ENCODE results near the gene IL18R1. TPM values are rescaled to one million over a fixed set of nuclear protein-coding genes. Genes with fewer than 3 reads are reported as not detected.

Gene IL18R1
- 10 to 100 TPM in 1 of 2 experiments, 1 to 10 TPM in 1; 9.5 to 11.0 TPM for total RNA-seq
- 10 to 100 TPM; 12.4 to 18.4 TPM for polyA plus RNA-seq

DNA sequence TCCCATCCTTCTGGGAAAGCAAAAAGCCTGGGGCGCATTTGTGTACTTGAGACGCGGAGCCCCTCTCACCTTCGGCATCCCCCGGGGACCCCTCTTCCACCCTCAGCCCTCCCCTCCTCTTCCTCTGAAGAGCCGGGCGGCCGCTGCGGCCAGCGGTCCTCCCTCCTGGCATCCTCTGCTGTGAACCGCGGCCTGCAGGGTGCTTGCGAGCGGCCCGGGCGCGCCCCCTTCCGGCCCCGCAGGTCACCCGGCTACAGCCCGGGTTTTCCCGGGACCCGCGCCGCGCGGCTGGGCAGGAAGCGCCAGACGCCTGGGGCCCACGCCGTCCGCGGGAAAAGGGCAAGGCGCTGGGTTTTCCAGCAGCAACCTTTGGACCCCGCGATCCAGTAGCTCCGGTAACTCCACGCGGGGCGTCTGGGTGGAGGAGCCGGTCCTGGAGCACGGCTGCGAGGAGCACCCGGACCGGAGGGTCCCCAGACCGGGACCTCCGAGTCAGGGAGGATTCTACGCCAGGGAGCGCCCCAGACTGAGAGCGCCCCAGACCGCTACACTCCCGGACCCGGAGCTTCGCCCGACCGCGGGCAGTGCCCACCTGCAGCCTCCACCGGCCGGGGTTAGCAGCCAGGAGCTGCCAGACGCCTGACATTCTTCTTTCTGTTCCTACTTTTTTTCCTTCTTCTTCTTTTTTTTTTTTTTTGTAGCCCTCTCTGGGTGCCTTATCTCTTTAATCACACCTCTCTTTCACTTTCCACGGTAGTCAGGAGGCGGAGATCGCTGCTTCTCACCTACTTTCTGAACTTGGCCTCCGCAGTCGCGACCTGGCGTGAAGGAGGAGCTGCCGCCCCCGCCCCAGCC lies at the start of gene IL18R1:
Gene IL18R1, plus strand, starts transcription at position 271 of the 855 bp plus-strand sequence. CDS start 6,865 bp downstream, outside the sequence.
- intact Hi-C loops (cut with micrococcal nuclease): loop anchor here (1.0 to 10.0 kb wide), 8 partner anchors 12 to 653 kb away; no protein-coding TSS in a partner anchor
- ChIA-PET CTCF (ENCODE audit: partially characterized antibody) (interaction anchor here (0.7 to 6.3 kb wide), 24 partner anchors 10 to 341 kb away, joined by 3 to 71 read pairs (median 4); no protein-coding TSS in a partner anchor), POLR2A (ENCODE audit: partially characterized antibody) (interaction anchor here (0.6 to 4.7 kb wide), 9 partner anchors 12 to 1754 kb away, joined by 3 to 27 read pairs (median 3); partner anchors contain the start of gene IL18RAP)
- peak within 1 kb of the TSS; percentile 85 for H3K27ac ChIP-seq (ENCODE audit: low read depth, low read length)
- H3K36me3 ChIP-seq (ENCODE audit: insufficient read depth, low read length): no peaks in the 10 kb centered on the region
- peak; percentile 63 to 72 (median 67) for DNase-seq
- no peaks in the 10 kb centered on the region for H3K27me3 Mint-ChIP-seq
- H3K4me1 ChIP-seq (ENCODE audit: insufficient read depth, low read length): peaks cover 46% of the 10 kb centered on the region
- no peaks in the 10 kb centered on the region for H3K9me3 ChIP-seq (ENCODE audit: control insufficient read depth in 1 of 2, low read length in 2 of 2)
- H3K9me3 Mint-ChIP-seq: no peaks in the 10 kb centered on the region
- peak within 1 kb of the TSS; percentile 80 to 81 for H3K4me3 ChIP-seq (ENCODE audit: low read length in 2 of 2)
- peaks cover 0 to 8% of the 10 kb centered on the region in 2 donors for H3K36me3 Mint-ChIP-seq
- peak within 1 kb of the TSS; percentile 94 to 99 (median 98) for H3K4me3 Mint-ChIP-seq
- peaks cover 30 to 46% (median 38%) of the 10 kb centered on the region in 4 donors for H3K4me1 Mint-ChIP-seq
- no peaks in the 10 kb centered on the region for H3K27me3 ChIP-seq (ENCODE audit: insufficient read depth, low read length)
- H3K27ac Mint-ChIP-seq: peak within 1 kb of the TSS; percentile 93 to 98 (median 96)

DNA sequence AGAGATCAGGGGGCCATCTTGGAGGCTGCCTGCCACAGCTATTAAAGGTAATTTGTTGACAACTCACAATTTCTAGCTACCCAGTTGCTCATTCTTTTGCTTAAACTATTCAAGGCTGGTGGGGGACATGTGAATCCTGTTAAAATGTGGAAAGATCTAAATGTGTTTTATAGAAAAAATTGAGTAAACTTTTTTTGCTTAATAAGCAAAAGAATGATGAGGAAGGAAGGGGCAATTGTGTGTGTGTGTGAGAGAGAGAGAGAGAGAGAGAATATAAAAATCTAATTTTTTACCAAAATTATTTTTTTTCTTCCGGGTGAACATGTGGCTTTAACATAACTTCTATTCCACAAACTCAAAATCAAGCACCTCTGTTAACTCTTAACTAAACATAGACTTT lies 49.5 kb upstream of the IL18R1 start:
- H3K9me3 Mint-ChIP-seq: peaks cover 0 to 2% (median 0%) of the 10 kb centered on the region in 8 donors
- H3K4me1 Mint-ChIP-seq: peaks cover 13 to 18% (median 15%) of the 10 kb centered on the region in 4 donors
- POLR2A ChIA-PET (ENCODE audit: partially characterized antibody): no interaction called here
- Histone ChIP-seq H3K27ac (ENCODE audit: low read depth, low read length) (no peak overlapping the region), H3K27me3 (ENCODE audit: insufficient read depth, low read length) (no peaks in the 10 kb centered on the region), H3K4me1 (ENCODE audit: insufficient read depth, low read length) (peaks cover 12% of the 10 kb centered on the region), H3K36me3 (ENCODE audit: insufficient read depth, low read length) (no peaks in the 10 kb centered on the region), H3K9me3 (ENCODE audit: control insufficient read depth in 1 of 2, low read length in 2 of 2) (no peaks in the 10 kb centered on the region), H3K4me3 (ENCODE audit: low read length in 2 of 2) (no peak overlapping the region)
- peaks cover 6 to 9% of the 10 kb centered on the region in 2 donors for H3K27me3 Mint-ChIP-seq
- peak overlapping the region in 1 of 7 donors; percentile 18 for H3K27ac Mint-ChIP-seq
- CTCF ChIA-PET (ENCODE audit: partially characterized antibody): interaction anchor here (0.8 to 0.9 kb wide), 2 partner anchors 9 to 52 kb away, joined by 3 read pairs; no protein-coding TSS in a partner anchor
- H3K36me3 Mint-ChIP-seq: no peaks in the 10 kb centered on the region
- H3K4me3 Mint-ChIP-seq: no peak overlapping the region
- DNase-seq: no peak
- intact Hi-C loops (cut with micrococcal nuclease): no loop called here

DNA sequence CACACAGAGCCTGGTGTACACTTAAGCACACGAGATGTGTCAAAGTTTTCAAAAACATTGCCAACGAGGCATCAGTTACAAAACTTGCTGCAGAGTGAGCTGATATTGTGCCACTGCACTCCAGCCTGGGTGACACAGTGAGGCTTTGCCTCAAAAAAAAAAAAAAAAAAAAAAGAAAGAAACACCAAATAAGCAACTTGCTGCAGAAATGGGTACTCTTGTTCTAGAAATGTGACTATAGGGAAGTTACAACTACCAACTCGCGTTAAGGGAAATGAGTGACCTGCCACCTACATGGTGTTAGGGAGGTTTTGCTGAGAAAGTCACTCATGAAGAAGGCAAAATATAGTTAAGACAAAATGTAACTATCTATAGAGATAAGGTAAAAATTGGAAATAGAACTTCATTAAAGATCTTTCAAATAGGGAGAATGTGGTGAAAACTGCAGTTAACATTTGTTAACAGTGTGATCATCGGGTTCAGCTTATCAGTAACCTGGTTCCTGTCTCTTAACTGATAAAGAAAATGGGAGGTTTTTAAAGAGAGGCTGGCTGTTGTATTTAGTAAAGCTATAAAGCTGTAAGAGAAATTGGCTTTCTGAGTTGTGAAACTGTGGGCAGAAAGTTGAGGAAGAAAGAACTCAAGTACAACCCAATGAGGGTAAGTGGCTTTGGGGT lies 44.5 kb upstream of the IL18R1 start, which contains the start of gene IL1RL1:
Gene IL1RL1, plus strand, starts transcription at position 600 of the 677 bp plus-strand sequence. CDS start 26,702 bp downstream, outside the sequence.
- ChIA-PET POLR2A (ENCODE audit: partially characterized antibody) (no interaction called here), CTCF (ENCODE audit: partially characterized antibody) (interaction anchor here (1.4 kb wide), 1 partner anchor 9 kb away, joined by 6 read pairs; no protein-coding TSS in a partner anchor)

GRCh38 chr2:102313025-102313424 lies 42.6 kb upstream of the IL18R1 start:
- CTCF ChIA-PET (ENCODE audit: partially characterized antibody): no interaction called here

More for the DNA sequence above, 44.5 kb upstream of the IL18R1 start, which contains the start of gene IL1RL1:
- no peak within 1 kb of the TSS for H3K4me3 Mint-ChIP-seq
- H3K27me3 Mint-ChIP-seq: peaks cover 2 to 5% of the 10 kb centered on the region in 2 donors
- no peak for DNase-seq
- H3K27me3 ChIP-seq (ENCODE audit: insufficient read depth, low read length): no peaks in the 10 kb centered on the region
- no peaks in the 10 kb centered on the region for H3K9me3 ChIP-seq (ENCODE audit: control insufficient read depth in 1 of 2, low read length in 2 of 2)
- H3K36me3 ChIP-seq (ENCODE audit: insufficient read depth, low read length): no peaks in the 10 kb centered on the region
- intact Hi-C loops (cut with micrococcal nuclease): no loop called here
- no peak within 1 kb of the TSS for H3K4me3 ChIP-seq (ENCODE audit: low read length in 2 of 2)
- H3K9me3 Mint-ChIP-seq: peaks cover 0 to 2% (median 0%) of the 10 kb centered on the region in 8 donors
- H3K4me1 ChIP-seq (ENCODE audit: insufficient read depth, low read length): no peaks in the 10 kb centered on the region
- no peak within 1 kb of the TSS for H3K27ac ChIP-seq (ENCODE audit: low read depth, low read length)
- H3K36me3 Mint-ChIP-seq: no peaks in the 10 kb centered on the region
- peak within 1 kb of the TSS in 1 of 7 donors; percentile 54 for H3K27ac Mint-ChIP-seq
- no peaks in the 10 kb centered on the region for H3K4me1 Mint-ChIP-seq

DNA sequence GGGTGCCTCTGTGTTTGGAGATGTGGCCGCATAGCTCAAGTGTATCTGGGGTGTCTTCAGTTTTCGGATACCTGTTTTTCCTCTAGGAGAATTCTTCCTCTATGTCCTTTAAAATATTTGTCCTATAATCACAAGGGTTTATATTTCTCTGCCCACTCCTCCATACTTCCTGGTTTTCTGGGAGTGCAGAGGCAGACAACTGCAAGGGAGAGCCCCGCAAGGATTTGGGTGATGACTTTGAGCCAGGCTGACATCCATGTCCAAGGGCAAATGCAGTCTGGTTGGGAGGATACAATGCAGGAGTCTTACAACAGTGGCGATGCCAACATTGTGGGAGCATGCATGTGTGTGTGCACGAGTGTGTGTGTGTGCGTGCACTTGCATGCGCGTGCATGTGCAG lies 42.1 kb upstream of the IL18R1 start:
- Mint-ChIP-seq H3K27me3 (peaks cover 2 to 5% of the 10 kb centered on the region in 2 donors), H3K27ac (no peak overlapping the region), H3K4me3 (no peak overlapping the region), H3K4me1 (no peaks in the 10 kb centered on the region), H3K9me3 (peaks cover 0 to 2% (median 0%) of the 10 kb centered on the region in 8 donors), H3K36me3 (no peaks in the 10 kb centered on the region)
- H3K36me3 ChIP-seq (ENCODE audit: insufficient read depth, low read length): no peaks in the 10 kb centered on the region
- no peaks in the 10 kb centered on the region for H3K9me3 ChIP-seq (ENCODE audit: control insufficient read depth in 1 of 2, low read length in 2 of 2)
- H3K27me3 ChIP-seq (ENCODE audit: insufficient read depth, low read length): no peaks in the 10 kb centered on the region
- intact Hi-C loops (cut with micrococcal nuclease): no loop called here
- POLR2A ChIA-PET (ENCODE audit: partially characterized antibody): no interaction called here
- no peak overlapping the region for H3K27ac ChIP-seq (ENCODE audit: low read depth, low read length)
- CTCF ChIA-PET (ENCODE audit: partially characterized antibody): no interaction called here
- H3K4me1 ChIP-seq (ENCODE audit: insufficient read depth, low read length): no peaks in the 10 kb centered on the region
- H3K4me3 ChIP-seq (ENCODE audit: low read length in 2 of 2): no peak overlapping the region
- no peak for DNase-seq

More at GRCh38 chr2:102313025-102313424, 42.6 kb upstream of the IL18R1 start:
- Histone ChIP-seq H3K9me3 (ENCODE audit: control insufficient read depth in 1 of 2, low read length in 2 of 2) (no peaks in the 10 kb centered on the region), H3K27ac (ENCODE audit: low read depth, low read length) (no peak overlapping the region), H3K36me3 (ENCODE audit: insufficient read depth, low read length) (no peaks in the 10 kb centered on the region), H3K4me3 (ENCODE audit: low read length in 2 of 2) (no peak overlapping the region), H3K4me1 (ENCODE audit: insufficient read depth, low read length) (no peaks in the 10 kb centered on the region), H3K27me3 (ENCODE audit: insufficient read depth, low read length) (no peaks in the 10 kb centered on the region)
- H3K9me3 Mint-ChIP-seq: peaks cover 0 to 2% (median 0%) of the 10 kb centered on the region in 8 donors
- no peaks in the 10 kb centered on the region for H3K36me3 Mint-ChIP-seq
- no peaks in the 10 kb centered on the region for H3K4me1 Mint-ChIP-seq
- intact Hi-C loops (cut with micrococcal nuclease): no loop called here
- peaks cover 2 to 5% of the 10 kb centered on the region in 2 donors for H3K27me3 Mint-ChIP-seq
- no peak overlapping the region for H3K4me3 Mint-ChIP-seq
- no peak overlapping the region for H3K27ac Mint-ChIP-seq
- POLR2A ChIA-PET (ENCODE audit: partially characterized antibody): no interaction called here
- DNase-seq: no peak

- POLR2A ChIA-PET (ENCODE audit: partially characterized antibody): no interaction called here
- Mint-ChIP-seq H3K27ac (peak overlapping the region in 1 of 7 donors; percentile 25), H3K4me3 (no peak overlapping the region), H3K9me3 (peaks cover 0 to 2% (median 0%) of the 10 kb centered on the region in 8 donors), H3K36me3 (no peaks in the 10 kb centered on the region), H3K27me3 (peaks cover 2 to 5% of the 10 kb centered on the region in 2 donors), H3K4me1 (no peaks in the 10 kb centered on the region)
- Histone ChIP-seq H3K4me3 (ENCODE audit: low read length in 2 of 2) (no peak overlapping the region), H3K9me3 (ENCODE audit: control insufficient read depth in 1 of 2, low read length in 2 of 2) (no peaks in the 10 kb centered on the region), H3K27me3 (ENCODE audit: insufficient read depth, low read length) (no peaks in the 10 kb centered on the region), H3K4me1 (ENCODE audit: insufficient read depth, low read length) (no peaks in the 10 kb centered on the region), H3K36me3 (ENCODE audit: insufficient read depth, low read length) (no peaks in the 10 kb centered on the region), H3K27ac (ENCODE audit: low read depth, low read length) (no peak overlapping the region)
- CTCF ChIA-PET (ENCODE audit: partially characterized antibody): no interaction called here
- intact Hi-C loops (cut with micrococcal nuclease): no loop called here
- DNase-seq: no peak
Observed at GRCh38 chr2:102313950-102314349, 41.6 kb upstream of the IL18R1 start.
